Kidney (tissue), 14 donors: Measurements from ENCODE around the gene BAIAP3. TPM values are rescaled to one million over a fixed set of nuclear protein-coding genes. Genes with fewer than 3 reads are reported as not detected.

ENCODE experiments used
- DNase-seq, 5 donors: peaks; one replicate each; pipeline ENCODE4 v3.0.0-alpha.2; 2013 to 2020
- FAIRE-seq: peaks from 2 replicates; lab custom pipeline; 2012; peaks lifted over from hg19 to GRCh38; lab: Jason Lieb, UNC
- H3K27ac ChIP-seq, 2 donors: one replicate each; pipeline ENCODE4 v1.7.0; 2013; ENCODE audit warnings: low read depth in 2 of 2, low read length in 2 of 2, inconsistent platforms in 1 of 2
- H3K27me3 ChIP-seq: one replicate; pipeline ENCODE4 v1.7.1; 2013; ENCODE audit warnings: low read length, inconsistent platforms; ENCODE audit not compliant: control insufficient read depth, insufficient read depth
- H3K36me3 ChIP-seq, 3 donors: one replicate each; pipeline versions ENCODE4 v1.7.0 to v1.7.1; 2013; ENCODE audit warnings: low read length in 3 of 3, control low read depth in 1 of 3, inconsistent platforms in 1 of 3; ENCODE audit not compliant: insufficient read depth in 3 of 3, control insufficient read depth in 2 of 3
- H3K4me1 ChIP-seq, 3 donors: one replicate each; pipeline versions ENCODE4 v1.7.0 to v1.7.1; 2013; ENCODE audit warnings: low read length in 3 of 3, inconsistent platforms in 1 of 3, low read depth in 1 of 3; ENCODE audit not compliant: control insufficient read depth in 2 of 3, insufficient read depth in 2 of 3
- H3K4me3 ChIP-seq, 3 donors: one replicate each; pipeline versions ENCODE4 v1.7.0 to v1.8.1; 2013; ENCODE audit warnings: low read length in 3 of 3, control low read depth in 1 of 3, inconsistent platforms in 1 of 3
- H3K9ac ChIP-seq, 3 donors: one replicate each; pipeline versions ENCODE4 v1.7.0 to v1.7.1; 2013; ENCODE audit warnings: low read length in 3 of 3, control low read depth in 1 of 3, inconsistent platforms in 1 of 3
- H3K9me3 ChIP-seq, 3 donors: one replicate each; pipeline versions ENCODE4 v1.7.0 to v1.7.1; 2013; ENCODE audit warnings: low read length in 3 of 3, control low read depth in 1 of 3, inconsistent platforms in 1 of 3; ENCODE audit not compliant: control insufficient read depth in 2 of 3, insufficient read depth in 1 of 3
- intact Hi-C: fragments of 100-400 bp; cut with DNase I; formaldehyde crosslinking; loops from one replicate; pipeline ENCODE4 v1.11.1; 2022
- polyA plus RNA-seq: library from polyadenylated mRNA; stranded (reverse); fragments of 350-450 nt; fragmentation: Illumina TruSeq; extraction: RNeasy Lipid Tissue Mini Kit (QIAGEN cat#74804); gene quantifications from one replicate; pipeline ENCODE4 v1.2.3, GENCODE V29; 2014; ENCODE audit warnings: low read depth, low replicate concordance; ENCODE audit not compliant: insufficient read depth
- total RNA-seq: library from RNA; stranded (reverse); fragmentation: NEBNext Ultra II Directional; extraction: Animal tissue kit (Norgen Biotek cat#: 25700); gene quantifications from one replicate; pipeline ENCODE4 v1.2.1, GENCODE V29; 2021
- TF ChIP-seq, protein P1 (sequence below): IDR thresholded peaks from 3 replicates; pipeline ENCODE4 v1.5.1; 2012; ENCODE audit warnings: mild to moderate bottlenecking, moderate library complexity, borderline replicate concordance; ENCODE audit not compliant: insufficient read depth; ENCODE audit errors: extremely low read depth
- donor health status: control.
- donor health status: control.
- donor health status: control.
- donor health status: control.
- donor health status: control.
- donor health status: DM: yes; HTN: yes; CAD: no.
- donor health status: Normal renal cell carcinoma (clear cell type).

The BAIAP3 gene
- total and polyA plus RNA-seq, 2 donors from 2014 or later = 8.0 to 8.2 TPM

- DNase-seq (no peak), FAIRE-seq (no peak)
- Histone ChIP-seq H3K27ac (no peak overlapping the region), H3K4me1 (peaks cover 0 to 11% (median 6%) of the 10 kb centered on the region in 3 donors), H3K4me3 (no peak overlapping the region), H3K36me3 (peaks cover 0 to under 1% (median 0%) of the 10 kb centered on the region in 3 donors), H3K9me3 (no peaks in the 10 kb centered on the region), H3K9ac (no peak overlapping the region), H3K27me3 (no peaks in the 10 kb centered on the region)
- TF ChIP-seq, protein P1, sequence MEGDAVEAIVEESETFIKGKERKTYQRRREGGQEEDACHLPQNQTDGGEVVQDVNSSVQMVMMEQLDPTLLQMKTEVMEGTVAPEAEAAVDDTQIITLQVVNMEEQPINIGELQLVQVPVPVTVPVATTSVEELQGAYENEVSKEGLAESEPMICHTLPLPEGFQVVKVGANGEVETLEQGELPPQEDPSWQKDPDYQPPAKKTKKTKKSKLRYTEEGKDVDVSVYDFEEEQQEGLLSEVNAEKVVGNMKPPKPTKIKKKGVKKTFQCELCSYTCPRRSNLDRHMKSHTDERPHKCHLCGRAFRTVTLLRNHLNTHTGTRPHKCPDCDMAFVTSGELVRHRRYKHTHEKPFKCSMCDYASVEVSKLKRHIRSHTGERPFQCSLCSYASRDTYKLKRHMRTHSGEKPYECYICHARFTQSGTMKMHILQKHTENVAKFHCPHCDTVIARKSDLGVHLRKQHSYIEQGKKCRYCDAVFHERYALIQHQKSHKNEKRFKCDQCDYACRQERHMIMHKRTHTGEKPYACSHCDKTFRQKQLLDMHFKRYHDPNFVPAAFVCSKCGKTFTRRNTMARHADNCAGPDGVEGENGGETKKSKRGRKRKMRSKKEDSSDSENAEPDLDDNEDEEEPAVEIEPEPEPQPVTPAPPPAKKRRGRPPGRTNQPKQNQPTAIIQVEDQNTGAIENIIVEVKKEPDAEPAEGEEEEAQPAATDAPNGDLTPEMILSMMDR = no peak
- intact Hi-C loops = no loop called here
Observed at GRCh38 chr16:1375741-1376410, 42.4 kb downstream of the BAIAP3 start.

- H3K9ac ChIP-seq = no peak overlapping the region
- no peak overlapping the region for H3K4me3 ChIP-seq
- FAIRE-seq (no peak), DNase-seq (no peak)
- no peak overlapping the region for H3K27ac ChIP-seq
- no peaks in the 10 kb centered on the region for H3K27me3 ChIP-seq
- no peaks in the 10 kb centered on the region for H3K9me3 ChIP-seq
- TF ChIP-seq, protein P1 = no peak
- H3K36me3 ChIP-seq = peaks cover 0 to 2% (median 2%) of the 10 kb centered on the region in 3 donors
- peaks cover 0 to 11% (median 6%) of the 10 kb centered on the region in 3 donors for H3K4me1 ChIP-seq
- intact Hi-C loops = no loop called here
Observed at GRCh38 chr16:1377406-1378010, 44.1 kb downstream of the BAIAP3 start.

GRCh38 chr16:1378087-1378803, 44.8 kb downstream of the BAIAP3 start:
- Histone ChIP-seq H3K9me3 (no peaks in the 10 kb centered on the region), H3K9ac (peak overlapping the region in 1 of 3 donors; percentile 34), H3K4me1 (peaks cover 0 to 11% (median 6%) of the 10 kb centered on the region in 3 donors), H3K27ac (peak overlapping the region in 1 of 2 donors; percentile 14), H3K4me3 (no peak overlapping the region), H3K36me3 (peaks cover 0 to 2% (median 2%) of the 10 kb centered on the region in 3 donors), H3K27me3 (no peaks in the 10 kb centered on the region)
- intact Hi-C loops = no loop called here
- FAIRE-seq (no peak), DNase-seq (no peak)
- TF ChIP-seq, protein P1 = no peak
